HepG2 (cell line): ENCODE results near the gene HNRNPA2B1. TPM values are rescaled to one million over a fixed set of nuclear protein-coding genes. Genes with fewer than 3 reads are reported as not detected.

Source experiments
- AGO1 ChIP-seq: fragments of 200-400 bp; formaldehyde crosslinking; IDR thresholded peaks from 2 replicates; pipeline ENCODE4 v1.6.1; 2017; ENCODE audit warnings: mild to moderate bottlenecking, low read depth, low read length, moderate library complexity; ENCODE audit not compliant: poor library complexity, severe bottlenecking
- BCL3 ChIP-seq: sonication (generic); formaldehyde crosslinking; IDR thresholded peaks from 2 replicates; pipeline ENCODE4 v1.5.1; 2020; ENCODE audit warnings: mild to moderate bottlenecking, missing genetic modification reagents, moderate library complexity
- FOXM1 ChIP-seq: sonication (generic); formaldehyde crosslinking; IDR thresholded peaks from 2 replicates; pipeline ENCODE4 v1.5.0; 2020; ENCODE audit warnings: missing genetic modification reagents
- GFI1 ChIP-seq: sonication (generic); formaldehyde crosslinking; IDR thresholded peaks from 2 replicates; pipeline ENCODE4 v1.5.0; 2020; ENCODE audit warnings: missing genetic modification reagents, mild to moderate bottlenecking, borderline replicate concordance
- SP5 ChIP-seq: IDR thresholded peaks from 2 replicates; pipeline ENCODE4 v1.6.1; 2016; ENCODE audit warnings: low read depth, borderline replicate concordance
- U2AF1 ChIP-seq: fragments of 200-400 bp; formaldehyde crosslinking; optimal IDR thresholded peaks from 2 replicates; pipeline ENCODE3; 2017; ENCODE audit warnings: mild to moderate bottlenecking, low read depth, low read length
- ZBTB44 ChIP-seq: sonication (generic); formaldehyde crosslinking; IDR thresholded peaks from 2 replicates; pipeline ENCODE4 v1.4.0; 2020; ENCODE audit warnings: missing genetic modification reagents
- ZC3H4 ChIP-seq: sonication (generic); formaldehyde crosslinking; IDR thresholded peaks from 2 replicates; pipeline ENCODE4 v1.4.0; 2020; ENCODE audit warnings: missing genetic modification reagents, borderline replicate concordance
- ZEB1 ChIP-seq: IDR thresholded peaks from 2 replicates; pipeline ENCODE4 v1.6.1; 2012; ENCODE audit warnings: mild to moderate bottlenecking, low read depth, inconsistent platforms; ENCODE audit not compliant: insufficient replicate concordance
- ZNF335 ChIP-seq: sonication (generic); formaldehyde crosslinking; IDR thresholded peaks from 2 replicates; pipeline ENCODE4 v1.4.0; 2020; ENCODE audit warnings: missing genetic modification reagents
- ZNF460 ChIP-seq: sonication (generic); formaldehyde crosslinking; IDR thresholded peaks from 2 replicates; pipeline ENCODE4 v1.5.1; 2020; ENCODE audit warnings: missing genetic modification reagents, mild to moderate bottlenecking, borderline replicate concordance
- ZNF674 ChIP-seq: sonication (generic); formaldehyde crosslinking; IDR thresholded peaks from 2 replicates; pipeline ENCODE4 v1.5.0; 2020; ENCODE audit warnings: low read depth, mild to moderate bottlenecking, missing genetic modification reagents
- ZNF710 ChIP-seq: sonication (generic); formaldehyde crosslinking; IDR thresholded peaks from 2 replicates; pipeline ENCODE4 v1.5.0; 2020; ENCODE audit warnings: mild to moderate bottlenecking, missing genetic modification reagents, borderline replicate concordance
- ZSCAN20 ChIP-seq: sonication (generic); formaldehyde crosslinking; IDR thresholded peaks from 2 replicates; pipeline ENCODE4 v1.4.0; 2020; ENCODE audit warnings: missing genetic modification reagents, mild to moderate bottlenecking, borderline replicate concordance
- ZSCAN25 ChIP-seq: sonication (generic); formaldehyde crosslinking; IDR thresholded peaks from 2 replicates; pipeline ENCODE4 v1.8.0; 2022; ENCODE audit warnings: mild to moderate bottlenecking, missing genetic modification reagents
- polyA plus RNA-seq, 8 experiments: library from polyadenylated mRNA; depleted of rRNA in 3 of 8; stranded (reverse) in 7 of 8; unstranded in 1 of 8; fragments of >200 nt; fragmentation: Illumina TruSeq in 4 of 8; extraction: Trizol in 4 of 8; gene quantifications; 2 replicates each; pipeline versions ENCODE4 v1.2.1 to v1.2.3, GENCODE V29; 2011 to 2016; ENCODE audit warnings: low read depth in 4 of 8, missing spikeins in 1 of 8, mixed read lengths in 1 of 8; ENCODE audit not compliant: insufficient read depth in 1 of 8
- total RNA-seq, 5 experiments: library from RNA; depleted of rRNA; stranded (reverse); fragments of >200 nt; fragmentation: Illumina TruSeq; extraction: Trizol; gene quantifications; 2 replicates each; pipeline ENCODE4 v1.2.3, GENCODE V29; 2016; ENCODE audit warnings: low read depth in 1 of 5
- TF ChIP-seq, protein P1 (sequence below): sonication (generic); formaldehyde crosslinking; IDR thresholded peaks from 2 replicates; pipeline ENCODE4 v1.4.0; 2020; ENCODE audit warnings: missing genetic modification reagents
- TF ChIP-seq, protein P2 (sequence below): IDR thresholded peaks from 2 replicates; pipeline ENCODE4 v1.6.1; 2016; ENCODE audit warnings: mild to moderate bottlenecking

Gene HNRNPA2B1
- total and polyA plus RNA-seq, 2 of the 13 experiments (the other 11 are each of a cell fraction or from before 2014, with no cell fraction given) = 193 to 412 TPM

DNA sequence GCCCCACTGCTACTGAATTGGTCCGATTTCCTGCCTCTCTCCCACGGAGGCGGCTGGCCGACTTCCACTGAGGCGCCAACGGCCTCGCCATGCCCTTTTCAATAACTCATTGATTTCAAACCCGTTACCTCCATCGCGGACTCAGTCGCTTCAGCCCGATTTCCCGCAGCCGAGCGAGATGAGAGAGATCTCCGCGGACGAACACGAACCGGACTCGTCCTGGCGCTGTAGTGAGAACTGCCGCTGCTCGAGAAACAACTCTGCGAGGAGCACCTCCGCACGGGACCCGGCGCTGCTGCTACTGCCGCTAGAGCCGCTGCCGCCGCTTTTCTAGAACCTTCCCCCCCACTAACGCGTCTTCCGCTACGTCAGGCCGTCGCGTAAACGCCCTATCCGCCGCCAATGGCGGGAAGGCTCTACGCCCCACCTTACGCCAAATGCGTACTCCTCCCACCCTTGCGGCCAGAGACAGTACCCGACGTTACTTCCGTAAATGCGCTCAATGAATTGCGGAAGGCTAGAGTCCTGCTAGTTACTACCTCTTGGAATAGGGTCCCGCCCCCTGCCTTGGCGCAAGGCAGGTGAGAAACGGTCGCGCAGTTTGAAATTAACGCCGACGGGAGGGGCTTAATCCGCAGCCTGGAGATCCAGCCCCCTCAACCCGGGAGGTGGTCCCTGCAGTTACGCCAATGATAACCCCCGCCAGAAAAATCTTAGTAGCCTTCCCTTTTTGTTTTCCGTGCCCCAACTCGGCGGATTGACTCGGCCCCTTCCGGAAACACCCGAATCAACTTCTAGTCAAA is at the start of gene HNRNPA2B1 (continued):
- 0 out of 2 replicates have a peak, but pooled peaks have one; percentile 54 for TF ChIP-seq ZNF710 (CRISPR knock-in tag)
- TF ChIP-seq BCL3 (CRISPR knock-in tag) = no peak; the same call in 1 of the 2 replicates
- TF ChIP-seq ZNF674 (CRISPR knock-in tag) = no peak
- peak; percentile 100 for TF ChIP-seq AGO1
- TF ChIP-seq FOXM1 = no peak
- no peak; the same call in 1 of the 2 replicates for TF ChIP-seq ZC3H4 (CRISPR knock-in tag)
- 0 out of 2 replicates have a peak, but pooled peaks have one; percentile 79 for TF ChIP-seq ZBTB44 (CRISPR knock-in tag)
- TF ChIP-seq ZNF460 = no peak
- TF ChIP-seq ZSCAN20 (CRISPR knock-in tag) = peak; percentile 75
- 0 out of 2 replicates have a peak, but pooled peaks have one; percentile 61 for TF ChIP-seq ZNF335 (CRISPR knock-in tag)
- TF ChIP-seq ZEB1 = peak; percentile 83
- TF ChIP-seq SP5 (CRISPR knock-in tag) = peak; percentile 89
- TF ChIP-seq, protein P1, sequence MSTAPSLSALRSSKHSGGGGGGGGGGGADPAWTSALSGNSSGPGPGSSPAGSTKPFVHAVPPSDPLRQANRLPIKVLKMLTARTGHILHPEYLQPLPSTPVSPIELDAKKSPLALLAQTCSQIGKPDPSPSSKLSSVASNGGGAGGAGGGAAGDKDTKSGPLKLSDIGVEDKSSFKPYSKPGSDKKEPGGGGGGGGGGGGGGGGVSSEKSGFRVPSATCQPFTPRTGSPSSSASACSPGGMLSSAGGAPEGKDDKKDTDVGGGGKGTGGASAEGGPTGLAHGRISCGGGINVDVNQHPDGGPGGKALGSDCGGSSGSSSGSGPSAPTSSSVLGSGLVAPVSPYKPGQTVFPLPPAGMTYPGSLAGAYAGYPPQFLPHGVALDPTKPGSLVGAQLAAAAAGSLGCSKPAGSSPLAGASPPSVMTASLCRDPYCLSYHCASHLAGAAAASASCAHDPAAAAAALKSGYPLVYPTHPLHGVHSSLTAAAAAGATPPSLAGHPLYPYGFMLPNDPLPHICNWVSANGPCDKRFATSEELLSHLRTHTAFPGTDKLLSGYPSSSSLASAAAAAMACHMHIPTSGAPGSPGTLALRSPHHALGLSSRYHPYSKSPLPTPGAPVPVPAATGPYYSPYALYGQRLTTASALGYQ (CRISPR knock-in tag) = no peak
- TF ChIP-seq GFI1 = peak; percentile 18; the same call in 1 of the 2 replicates
- TF ChIP-seq, protein P2, sequence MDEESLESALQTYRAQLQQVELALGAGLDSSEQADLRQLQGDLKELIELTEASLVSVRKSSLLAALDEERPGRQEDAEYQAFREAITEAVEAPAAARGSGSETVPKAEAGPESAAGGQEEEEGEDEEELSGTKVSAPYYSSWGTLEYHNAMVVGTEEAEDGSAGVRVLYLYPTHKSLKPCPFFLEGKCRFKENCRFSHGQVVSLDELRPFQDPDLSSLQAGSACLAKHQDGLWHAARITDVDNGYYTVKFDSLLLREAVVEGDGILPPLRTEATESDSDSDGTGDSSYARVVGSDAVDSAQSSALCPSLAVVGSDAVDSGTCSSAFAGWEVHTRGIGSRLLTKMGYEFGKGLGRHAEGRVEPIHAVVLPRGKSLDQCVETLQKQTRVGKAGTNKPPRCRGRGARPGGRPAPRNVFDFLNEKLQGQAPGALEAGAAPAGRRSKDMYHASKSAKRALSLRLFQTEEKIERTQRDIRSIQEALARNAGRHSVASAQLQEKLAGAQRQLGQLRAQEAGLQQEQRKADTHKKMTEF (CRISPR knock-in tag) = peak; percentile 31; the same call in 1 of the 2 replicates
- TF ChIP-seq U2AF1 = peak; percentile 96
- TF ChIP-seq ZSCAN25 = no peak
